Loucy (cell line): ENCODE results near the gene DDX49.

Source experiments
- CTCF ChIP-seq: fragments of 200-600 bp; sonication (generic); conservative IDR thresholded peaks from 2 replicates; pipeline ENCODE4 v1.5.1; 2014; ENCODE audit warnings: mild to moderate bottlenecking, antibody characterized with exemption, low read length
- EZH2phosphoT487 ChIP-seq: fragments of 200-600 bp; IDR thresholded peaks from 2 replicates; pipeline ENCODE4 v1.6.1; 2018; ENCODE audit warnings: antibody characterized with exemption, mild to moderate bottlenecking, moderate library complexity, borderline replicate concordance

- TF ChIP-seq CTCF (no peak), EZH2phosphoT487 (no peak)
Measured at GRCh38 chr19:18895038-18895823, 24.3 kb upstream of the DDX49 start.
